ENCODE results near the gene C2orf72. TPM values are rescaled to one million over a fixed set of nuclear protein-coding genes. Genes with fewer than 3 reads are reported as not detected.
A peak's percentile ranks its signal among the peaks of the same experiment; 100 is the strongest.

C2orf72 gene
- total RNA-seq, 4 donors from 2014 or later: 15.9 to 52.7 (median 23.6) TPM

DNA sequence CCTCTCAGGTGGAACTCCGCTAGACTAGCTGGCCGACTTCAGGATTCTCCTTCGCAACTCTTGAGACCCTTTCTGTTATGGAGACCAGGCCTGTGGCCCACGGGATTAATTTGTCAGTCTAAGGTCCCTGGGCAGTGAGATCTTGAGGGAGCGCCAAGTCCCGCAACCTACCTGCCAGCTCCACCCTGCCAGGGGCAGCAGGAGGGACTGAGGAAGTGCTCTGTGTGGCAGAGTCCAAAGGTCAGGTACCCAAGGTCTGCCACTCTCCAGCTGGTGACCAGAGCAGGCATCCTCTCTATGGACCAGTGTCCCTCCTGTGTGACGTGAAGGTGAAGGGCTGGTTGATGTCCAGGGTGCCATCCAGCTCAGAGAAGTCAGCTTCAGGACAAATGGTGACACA lies 45.7 kb upstream of the C2orf72 start:
- Histone ChIP-seq H3K9me3 (no peaks in the 10 kb centered on the region), H3K27ac (no peak overlapping the region), H3K36me3 (no peaks in the 10 kb centered on the region), H3K4me1 (peaks cover 0 to 5% (median 5%) of the 10 kb centered on the region in 4 donors), H3K27me3 (peaks cover 15% of the 10 kb centered on the region), H3K4me3 (no peak overlapping the region)
- in situ Hi-C loops (cut with MboI; ENCODE audit: low pct_ligation_motif_present in 1 of 4, low pct_unique_long_range_greater_than_20kb in 1 of 4, low sequenced_read_pairs in 3 of 4): no loop called here
- intact Hi-C loops (cut with DNase I; ENCODE audit: low total_unique reads): no loop called here
- 94 to 100% methylated on average over 2 to 6 of the region's 7 CpGs for WGBS, 2 donors (ENCODE audit: low coverage in 1 of 2)
- TF ChIP-seq, protein P1, sequence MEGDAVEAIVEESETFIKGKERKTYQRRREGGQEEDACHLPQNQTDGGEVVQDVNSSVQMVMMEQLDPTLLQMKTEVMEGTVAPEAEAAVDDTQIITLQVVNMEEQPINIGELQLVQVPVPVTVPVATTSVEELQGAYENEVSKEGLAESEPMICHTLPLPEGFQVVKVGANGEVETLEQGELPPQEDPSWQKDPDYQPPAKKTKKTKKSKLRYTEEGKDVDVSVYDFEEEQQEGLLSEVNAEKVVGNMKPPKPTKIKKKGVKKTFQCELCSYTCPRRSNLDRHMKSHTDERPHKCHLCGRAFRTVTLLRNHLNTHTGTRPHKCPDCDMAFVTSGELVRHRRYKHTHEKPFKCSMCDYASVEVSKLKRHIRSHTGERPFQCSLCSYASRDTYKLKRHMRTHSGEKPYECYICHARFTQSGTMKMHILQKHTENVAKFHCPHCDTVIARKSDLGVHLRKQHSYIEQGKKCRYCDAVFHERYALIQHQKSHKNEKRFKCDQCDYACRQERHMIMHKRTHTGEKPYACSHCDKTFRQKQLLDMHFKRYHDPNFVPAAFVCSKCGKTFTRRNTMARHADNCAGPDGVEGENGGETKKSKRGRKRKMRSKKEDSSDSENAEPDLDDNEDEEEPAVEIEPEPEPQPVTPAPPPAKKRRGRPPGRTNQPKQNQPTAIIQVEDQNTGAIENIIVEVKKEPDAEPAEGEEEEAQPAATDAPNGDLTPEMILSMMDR (IDR thresholded peaks at IDR 0.05): no peak
- peak; percentile 19 for DNase-seq

DNA sequence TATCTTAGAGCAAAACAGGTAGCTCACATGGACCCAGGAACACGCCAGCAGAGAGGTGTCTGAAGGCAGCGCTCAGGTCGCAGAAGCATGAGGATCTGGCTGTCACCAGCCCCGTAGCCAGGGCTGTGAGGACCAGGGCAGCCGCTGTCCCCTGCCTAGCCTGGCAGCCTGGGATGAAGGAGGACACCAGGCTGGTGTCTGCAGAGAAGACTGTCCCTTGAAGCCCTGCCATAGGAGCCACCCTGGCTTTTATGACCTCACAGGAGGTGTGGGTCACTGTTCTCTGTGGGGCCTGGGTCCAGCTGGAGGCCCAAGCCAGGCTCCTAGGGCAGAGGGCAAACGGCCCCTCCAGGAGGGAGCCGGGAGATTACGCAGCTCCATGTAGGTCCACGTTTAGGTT lies 41.5 kb upstream of the C2orf72 start, which contains the start of gene SPATA3:
Gene SPATA3 (plus strand): TSS at position 301 of the 400 bp plus-strand sequence. CDS start 113 bp downstream, outside the sequence.
- no peaks in the 10 kb centered on the region for H3K36me3 ChIP-seq
- no peak within 1 kb of the TSS for H3K4me3 ChIP-seq
- H3K27ac ChIP-seq: no peak within 1 kb of the TSS
- intact Hi-C loops (cut with DNase I; ENCODE audit: low total_unique reads) (no loop called here), in situ Hi-C loops (cut with MboI; ENCODE audit: low pct_ligation_motif_present in 1 of 4, low pct_unique_long_range_greater_than_20kb in 1 of 4, low sequenced_read_pairs in 3 of 4) (no loop called here)
- WGBS, 2 donors (ENCODE audit: low coverage in 1 of 2): 89% methylated on average over 9 of the region's 9 CpGs; no CpG with 5 or more reads in 1 of the 2 donors
- H3K9me3 ChIP-seq: no peaks in the 10 kb centered on the region
- peaks cover 0 to 5% (median 2%) of the 10 kb centered on the region in 4 donors for H3K4me1 ChIP-seq
- TF ChIP-seq, protein P1 (IDR thresholded peaks at IDR 0.05): no peak
- TF ChIP-seq POLR2AphosphoS5 (IDR thresholded peaks at IDR 0.05) (no peak), POLR2A (IDR thresholded peaks at IDR 0.05) (no peak), EP300 (IDR thresholded peaks at IDR 0.05; ENCODE audit: low read depth) (no peak)
- peaks cover 18% of the 10 kb centered on the region for H3K27me3 ChIP-seq
- no peak for DNase-seq

DNA sequence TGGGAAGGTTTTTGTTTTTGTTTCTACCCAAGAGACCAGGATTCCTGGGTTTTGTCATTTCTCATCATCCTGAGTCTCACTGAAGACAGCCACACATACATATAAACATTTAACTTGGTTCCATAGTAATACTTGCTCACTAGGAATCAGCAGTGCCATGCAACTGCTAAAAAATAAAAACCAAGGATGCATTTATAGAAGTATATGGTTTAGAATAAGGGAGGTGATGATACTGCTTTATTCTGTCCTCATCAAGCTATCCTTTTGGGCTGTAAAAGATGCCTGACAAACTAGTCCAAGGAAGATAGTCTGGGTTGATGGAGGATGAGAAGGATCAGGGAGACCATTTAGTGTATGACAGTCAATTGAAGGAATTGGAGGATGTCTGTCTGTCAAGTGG lies 40.7 kb upstream of the C2orf72 start:
- intact Hi-C loops (cut with DNase I; ENCODE audit: low total_unique reads): no loop called here
- H3K27ac ChIP-seq: no peak overlapping the region
- H3K36me3 ChIP-seq: no peaks in the 10 kb centered on the region
- H3K27me3 ChIP-seq: peaks cover 10% of the 10 kb centered on the region
- no peak for DNase-seq
- H3K4me1 ChIP-seq: peaks cover 0 to 5% (median 2%) of the 10 kb centered on the region in 4 donors
- H3K9me3 ChIP-seq: no peaks in the 10 kb centered on the region
- TF ChIP-seq POLR2AphosphoS5 (IDR thresholded peaks at IDR 0.05) (no peak), EP300 (IDR thresholded peaks at IDR 0.05; ENCODE audit: low read depth) (no peak), POLR2A (IDR thresholded peaks at IDR 0.05) (no peak)
- TF ChIP-seq, protein P1 (IDR thresholded peaks at IDR 0.05): no peak
- no peak overlapping the region for H3K4me3 ChIP-seq
- in situ Hi-C loops (cut with MboI; ENCODE audit: low pct_ligation_motif_present in 1 of 4, low pct_unique_long_range_greater_than_20kb in 1 of 4, low sequenced_read_pairs in 3 of 4): no loop called here

DNA sequence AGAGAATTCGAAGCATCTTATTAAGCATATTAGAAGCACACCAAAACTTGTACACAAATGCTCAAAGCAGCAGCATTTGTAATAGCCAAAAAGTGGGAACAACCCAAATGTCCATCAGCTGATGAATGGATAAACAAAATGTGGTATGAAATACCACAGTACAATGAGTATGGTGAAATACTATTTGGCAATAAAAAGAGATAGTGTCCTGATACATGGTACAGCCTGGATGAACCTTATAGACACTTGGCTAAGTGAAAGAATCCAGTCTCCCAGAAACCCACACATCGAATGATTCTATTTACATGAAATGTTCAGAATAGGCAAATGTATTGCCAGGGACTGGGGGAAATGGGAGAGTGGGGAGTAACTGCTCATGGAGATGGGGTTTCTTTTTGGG lies 38.4 kb upstream of the C2orf72 start:
- Histone ChIP-seq H3K36me3 (no peaks in the 10 kb centered on the region), H3K4me3 (no peak overlapping the region), H3K4me1 (peaks cover 0 to 5% (median 2%) of the 10 kb centered on the region in 4 donors), H3K9me3 (no peaks in the 10 kb centered on the region), H3K27me3 (peaks cover 9% of the 10 kb centered on the region), H3K27ac (no peak overlapping the region)
- DNase-seq: no peak
- intact Hi-C loops (cut with DNase I; ENCODE audit: low total_unique reads): no loop called here
- in situ Hi-C loops (cut with MboI; ENCODE audit: low pct_ligation_motif_present in 1 of 4, low pct_unique_long_range_greater_than_20kb in 1 of 4, low sequenced_read_pairs in 3 of 4): no loop called here
- TF ChIP-seq POLR2A (IDR thresholded peaks at IDR 0.05) (no peak), EP300 (IDR thresholded peaks at IDR 0.05; ENCODE audit: low read depth) (no peak), POLR2AphosphoS5 (IDR thresholded peaks at IDR 0.05) (no peak)
- TF ChIP-seq, protein P1 (IDR thresholded peaks at IDR 0.05): no peak
- 79 to 86% methylated on average over 2 of the region's 2 CpGs for WGBS, 2 donors (ENCODE audit: low coverage in 1 of 2)

Measured in transverse colon (tissue), 4 donors.